Fibroblast of skin of right biceps (primary cell): ENCODE data around the gene TMEM186.
"Not testable (repeated sequence)": the region's sequence is repeated elsewhere in the genome, so short reads cannot be mapped to it uniquely, and the experiment has no call there.

Experiments used
- DNase-seq: peaks from one replicate; pipeline ENCODE4 v3.0.0-alpha.2; 2013

Gene TMEM186

GRCh38 chr16:8808613-8809353, 11.3 kb upstream of the TMEM186 start:
- DNase-seq = no peak

DNA sequence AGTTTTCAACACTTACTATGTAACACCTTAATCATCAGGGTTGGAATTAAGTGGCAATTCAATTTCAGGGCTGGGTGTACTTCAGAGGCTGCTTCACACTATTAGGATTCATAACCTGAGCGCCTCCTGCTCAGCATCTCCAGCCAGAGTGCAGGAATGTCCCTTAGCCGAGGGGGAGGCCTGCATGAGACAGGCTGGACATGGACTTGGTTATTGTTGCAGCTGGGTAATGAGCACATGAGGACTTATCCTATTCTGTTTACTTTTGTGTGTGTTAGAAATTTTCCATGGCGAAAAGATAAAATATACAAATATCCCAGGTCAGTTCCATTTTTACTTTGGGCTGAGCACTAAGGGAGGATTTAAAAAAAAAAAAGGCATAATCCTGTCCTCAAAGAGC, 10.6 kb upstream of the TMEM186 start:
- no peak for DNase-seq

DNA sequence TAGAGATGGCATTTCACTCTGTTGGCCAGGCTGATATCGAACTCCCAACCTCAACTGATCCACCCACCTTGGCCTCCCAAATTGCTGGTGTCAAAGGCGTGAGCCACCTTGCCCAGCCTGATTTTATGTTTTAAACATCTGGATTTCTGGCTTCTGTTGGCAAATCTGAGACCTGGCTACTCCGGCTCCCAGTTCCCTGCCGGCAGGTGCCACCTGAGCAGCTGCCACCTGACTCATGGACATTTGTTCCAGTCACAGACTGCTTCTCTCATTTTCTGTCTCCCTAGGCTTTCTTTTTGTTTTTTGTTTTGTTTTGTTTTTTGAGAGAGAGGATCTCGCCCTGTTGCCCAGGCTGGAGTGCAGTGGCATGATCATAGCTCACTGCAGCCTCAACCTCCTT, 9.8 kb upstream of the TMEM186 start:
- DNase-seq = no peak

- DNase-seq = no peak
These were observed 9.0 kb upstream of the TMEM186 start for GRCh38 chr16:8806272-8806983.

GRCh38 chr16:8804313-8804712, 6.9 kb upstream of the TMEM186 start:
- no peak for DNase-seq

- not testable (repeated sequence) for DNase-seq
These were observed 6.3 kb upstream of the TMEM186 start for GRCh38 chr16:8803733-8804132.

- DNase-seq = no peak
These were observed 4.3 kb upstream of the TMEM186 start for GRCh38 chr16:8801701-8802100.

- DNase-seq = peak; percentile 3
These were observed 1.2 kb upstream of the TMEM186 start for GRCh38 chr16:8798535-8799157.

DNA sequence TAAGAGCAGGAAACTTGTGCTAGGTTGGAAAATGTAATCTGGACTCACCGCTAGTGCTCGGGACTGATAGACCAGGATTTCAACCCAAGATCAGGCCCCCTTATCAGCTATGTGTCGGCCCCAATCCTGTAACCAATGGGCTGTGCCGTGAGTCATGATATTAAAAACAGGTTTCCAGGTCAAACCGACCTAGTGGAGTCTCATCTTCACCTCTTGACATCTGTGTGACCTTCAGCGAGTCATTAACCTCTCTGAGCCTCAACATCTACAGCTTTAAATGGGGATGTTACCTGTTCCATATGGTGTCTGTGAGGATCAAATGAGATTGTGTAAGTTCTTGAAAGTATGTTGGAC, 712 bp upstream of the TMEM186 start:
- peak; percentile 43 for DNase-seq

- DNase-seq = no peak
These were observed 723 bp downstream of the TMEM186 start for GRCh38 chr16:8796469-8797363.

DNA sequence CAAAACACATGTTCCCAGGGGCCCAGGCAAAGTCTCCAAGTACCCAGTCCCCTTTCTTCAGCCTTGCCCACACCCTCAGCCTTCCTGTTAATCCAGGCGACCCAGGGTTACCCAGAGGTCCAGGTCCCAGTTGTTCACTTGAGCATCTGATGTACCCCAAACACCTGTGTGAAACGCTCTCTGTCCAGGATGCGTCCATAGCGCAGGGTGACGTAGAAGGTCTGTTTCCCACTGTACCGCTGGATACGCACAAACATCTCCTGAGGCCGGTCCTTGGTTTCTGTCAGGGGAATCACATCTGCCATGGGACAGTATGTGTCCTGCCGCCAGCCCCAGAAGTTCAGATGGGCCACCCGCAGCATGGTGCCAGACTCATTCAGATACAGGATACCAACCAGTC, 1.6 kb downstream of the TMEM186 start:
- DNase-seq = no peak

DNA sequence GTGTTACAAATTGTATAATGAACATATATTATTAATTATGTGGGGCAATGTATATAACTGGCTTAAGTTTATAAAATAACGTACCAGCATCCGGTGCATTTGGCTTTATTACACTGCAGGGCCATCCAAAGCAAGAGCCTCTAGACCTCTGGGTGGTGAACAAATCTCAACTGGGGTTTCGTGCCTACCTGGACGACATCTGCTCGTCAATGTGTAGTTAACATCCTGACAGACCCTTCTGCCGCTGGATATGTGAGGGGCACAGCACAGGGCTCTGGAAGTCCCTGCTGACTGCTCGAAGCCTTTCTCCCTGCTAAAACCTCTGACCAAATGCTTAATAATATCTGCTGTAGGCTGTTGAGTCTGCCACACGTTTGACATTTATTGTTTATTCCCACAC, 2.3 kb downstream of the TMEM186 start:
- DNase-seq = no peak

DNA sequence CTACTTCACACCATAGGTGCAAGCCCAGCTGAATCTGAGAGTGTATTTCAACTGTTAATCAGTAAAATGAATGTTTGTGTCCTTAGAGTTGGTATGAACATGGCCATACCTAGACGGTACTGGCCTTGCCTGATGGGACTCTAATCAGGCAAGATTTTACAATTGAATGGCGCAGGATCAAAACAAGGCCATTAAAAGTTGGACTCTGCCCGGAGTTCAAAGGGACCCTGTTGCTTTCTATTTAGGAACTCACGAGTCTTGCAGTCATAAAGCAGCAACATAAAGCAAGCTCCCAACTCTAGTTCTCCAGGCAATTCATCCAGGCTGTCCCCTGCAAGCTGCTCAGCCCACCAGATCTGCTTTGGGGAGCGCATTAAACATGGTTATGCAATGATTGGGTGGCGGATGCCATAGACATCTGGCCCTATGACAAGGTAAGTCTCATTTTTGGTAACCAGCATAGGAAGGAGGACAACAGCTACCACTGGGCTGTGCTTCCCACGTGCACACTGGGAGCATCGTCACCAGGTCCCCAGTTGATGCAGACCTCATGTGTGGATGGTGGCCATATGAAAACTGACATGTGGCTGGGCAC, 8.8 kb downstream of the TMEM186 start:
- DNase-seq = no peak

DNA sequence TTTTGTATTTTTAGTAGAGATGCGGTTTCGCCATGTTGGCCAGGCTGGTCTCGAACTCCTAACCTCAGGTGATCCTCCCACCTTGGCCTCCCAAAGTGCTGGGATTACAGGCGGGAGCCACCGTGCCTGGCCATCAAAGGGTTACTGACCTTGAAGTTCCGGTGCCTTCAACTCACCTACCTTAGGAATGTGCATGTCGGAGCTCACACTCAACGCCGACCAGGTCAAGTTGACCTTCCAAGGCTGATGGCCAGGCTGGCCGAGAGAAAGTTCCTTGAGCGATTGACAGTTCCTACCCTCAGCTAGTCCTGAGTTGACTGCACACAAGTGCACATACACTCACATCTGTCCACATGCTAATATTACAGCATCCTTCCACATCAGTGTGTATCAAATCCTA, 11.1 kb downstream of the TMEM186 start:
- DNase-seq = not testable (repeated sequence)

GRCh38 chr16:8785408-8785807, 12.0 kb downstream of the TMEM186 start:
- DNase-seq = no peak

- DNase-seq = no peak
These were observed 14.8 kb downstream of the TMEM186 start for GRCh38 chr16:8782673-8783072.

GRCh38 chr16:8781797-8782196, 15.6 kb downstream of the TMEM186 start:
- DNase-seq = no peak

GRCh38 chr16:8777217-8777616, 20.2 kb downstream of the TMEM186 start:
- no peak for DNase-seq

- no peak for DNase-seq
These were observed 21.3 kb downstream of the TMEM186 start for GRCh38 chr16:8776129-8776584.

DNA sequence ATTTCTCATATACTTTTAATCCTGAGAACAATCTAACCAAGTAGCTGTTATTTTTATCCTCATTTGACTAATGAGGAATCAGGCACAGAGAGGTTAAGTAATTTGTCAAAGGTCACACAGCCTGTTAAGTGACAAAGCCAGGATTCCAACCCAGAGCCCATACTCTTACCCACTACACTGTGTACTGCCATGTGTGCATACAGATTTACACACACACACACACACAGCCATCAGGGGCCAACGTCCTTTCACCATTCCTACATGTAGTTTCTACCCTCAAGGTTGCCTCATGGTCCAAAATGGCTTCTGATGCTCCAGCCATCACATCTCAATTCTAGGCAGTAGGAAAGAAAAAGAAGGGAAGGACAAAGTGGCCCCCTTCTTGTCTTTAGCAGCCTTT, 22.1 kb downstream of the TMEM186 start:
- no peak for DNase-seq

- no peak for DNase-seq
These were observed 23.2 kb downstream of the TMEM186 start for GRCh38 chr16:8774208-8774607.

DNA sequence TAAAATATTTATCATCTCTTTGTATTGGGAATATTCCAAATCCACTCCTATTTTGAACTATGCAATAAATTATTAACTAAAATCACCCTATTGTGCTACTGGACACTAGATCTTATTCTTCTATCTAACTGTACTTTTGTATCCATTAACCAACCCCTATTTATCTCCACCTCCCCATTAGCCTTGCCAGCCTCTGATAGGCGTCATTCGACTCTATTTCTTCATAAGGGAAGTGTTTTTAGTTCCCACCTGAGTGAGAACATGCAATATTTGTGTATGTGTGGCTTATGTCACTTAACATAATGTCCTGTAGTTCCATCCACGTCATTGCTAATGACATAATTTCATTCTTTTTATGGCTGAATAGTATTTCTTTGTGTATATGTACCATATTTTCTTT, 23.9 kb downstream of the TMEM186 start:
- no peak for DNase-seq

- DNase-seq = no peak
These were observed 28.7 kb downstream of the TMEM186 start for GRCh38 chr16:8768692-8769091.
